ENCODE data around the gene RTP2. TPM values are rescaled to one million over a fixed set of nuclear protein-coding genes. Genes with fewer than 3 reads are reported as not detected.

RTP2 gene
- total and polyA plus RNA-seq, 2 of the 4 experiments (the other 2 are of a cell fraction) = not detected

- TF ChIP-seq, protein P1, sequence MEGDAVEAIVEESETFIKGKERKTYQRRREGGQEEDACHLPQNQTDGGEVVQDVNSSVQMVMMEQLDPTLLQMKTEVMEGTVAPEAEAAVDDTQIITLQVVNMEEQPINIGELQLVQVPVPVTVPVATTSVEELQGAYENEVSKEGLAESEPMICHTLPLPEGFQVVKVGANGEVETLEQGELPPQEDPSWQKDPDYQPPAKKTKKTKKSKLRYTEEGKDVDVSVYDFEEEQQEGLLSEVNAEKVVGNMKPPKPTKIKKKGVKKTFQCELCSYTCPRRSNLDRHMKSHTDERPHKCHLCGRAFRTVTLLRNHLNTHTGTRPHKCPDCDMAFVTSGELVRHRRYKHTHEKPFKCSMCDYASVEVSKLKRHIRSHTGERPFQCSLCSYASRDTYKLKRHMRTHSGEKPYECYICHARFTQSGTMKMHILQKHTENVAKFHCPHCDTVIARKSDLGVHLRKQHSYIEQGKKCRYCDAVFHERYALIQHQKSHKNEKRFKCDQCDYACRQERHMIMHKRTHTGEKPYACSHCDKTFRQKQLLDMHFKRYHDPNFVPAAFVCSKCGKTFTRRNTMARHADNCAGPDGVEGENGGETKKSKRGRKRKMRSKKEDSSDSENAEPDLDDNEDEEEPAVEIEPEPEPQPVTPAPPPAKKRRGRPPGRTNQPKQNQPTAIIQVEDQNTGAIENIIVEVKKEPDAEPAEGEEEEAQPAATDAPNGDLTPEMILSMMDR (conservative IDR thresholded peaks at IDR 0.05; ENCODE audit: low read depth, low read length) = no peak
- no peak for TF ChIP-seq BHLHE40 (IDR thresholded peaks at IDR 0.05; ENCODE audit: low read depth, low read length)
Observed at GRCh38 chr3:187737368-187738070, 35.2 kb upstream of the RTP2 start (continued).
